ENCODE results near the gene XRCC5. TPM values are rescaled to one million over a fixed set of nuclear protein-coding genes. Genes with fewer than 3 reads are reported as not detected.

XRCC5 gene
- total and polyA plus RNA-seq, 8 donors = 212 to 302 (median 262) TPM

- no peak for ATAC-seq
- DNase-seq = no peak
- peaks cover 0 to 28% of the 10 kb centered on the region in 2 donors for H3K36me3 ChIP-seq
- no peaks in the 10 kb centered on the region for H3K27me3 ChIP-seq
- no peak overlapping the region for H3K4me3 ChIP-seq
- H3K27ac ChIP-seq = no peak overlapping the region
- no peaks in the 10 kb centered on the region for H3K9me3 ChIP-seq
- H3K4me1 ChIP-seq = peaks cover 0 to 19% of the 10 kb centered on the region in 2 donors
- no peak for TF ChIP-seq CTCF (IDR thresholded peaks at IDR 0.05)
- intact Hi-C loops (cut with DNase I) = no loop called here
Observed at GRCh38 chr2:216219861-216220260, 110.7 kb downstream of the XRCC5 start.

DNA sequence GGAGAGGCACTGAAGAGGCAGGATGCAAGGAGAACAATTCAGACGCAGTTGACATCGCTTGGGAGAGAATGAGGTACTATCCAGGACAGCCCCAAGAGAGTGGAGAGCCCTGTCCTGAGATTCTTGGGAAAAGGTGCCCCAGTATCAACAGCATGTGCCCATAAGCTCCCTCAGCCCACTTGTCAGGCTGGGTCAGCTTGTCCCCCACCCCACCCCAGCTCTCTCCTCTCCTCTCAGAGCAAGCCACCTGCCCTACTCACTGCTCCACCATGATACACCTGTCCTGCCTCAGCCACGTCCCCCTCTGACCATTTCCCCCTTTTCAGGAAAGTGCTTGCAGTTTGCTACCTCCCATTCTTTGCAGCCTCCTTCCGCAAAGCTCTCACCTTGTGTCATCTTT, 111.8 kb downstream of the XRCC5 start:
- DNase-seq = no peak
- Histone ChIP-seq H3K4me1 (peaks cover 0 to 15% of the 10 kb centered on the region in 2 donors), H3K27me3 (no peaks in the 10 kb centered on the region), H3K27ac (no peak overlapping the region), H3K9me3 (no peaks in the 10 kb centered on the region), H3K36me3 (peaks cover 0 to 26% of the 10 kb centered on the region in 2 donors), H3K4me3 (no peak overlapping the region)
- intact Hi-C loops (cut with DNase I) = no loop called here
- ATAC-seq = no peak
- TF ChIP-seq CTCF (IDR thresholded peaks at IDR 0.05) = no peak

GRCh38 chr2:216221811-216222210, 112.7 kb downstream of the XRCC5 start:
- TF ChIP-seq CTCF (IDR thresholded peaks at IDR 0.05) = no peak
- no peak for DNase-seq
- ATAC-seq = no peak
- H3K4me1 ChIP-seq = peaks cover 0 to 8% of the 10 kb centered on the region in 2 donors
- no peak overlapping the region for H3K27ac ChIP-seq
- intact Hi-C loops (cut with DNase I) = no loop called here
- no peaks in the 10 kb centered on the region for H3K27me3 ChIP-seq
- H3K4me3 ChIP-seq = no peak overlapping the region
- H3K36me3 ChIP-seq = peaks cover 0 to 23% of the 10 kb centered on the region in 2 donors
- no peaks in the 10 kb centered on the region for H3K9me3 ChIP-seq

GRCh38 chr2:216222650-216223352, 113.7 kb downstream of the XRCC5 start:
- H3K4me1 ChIP-seq = peaks cover 0 to 6% of the 10 kb centered on the region in 2 donors
- intact Hi-C loops (cut with DNase I) = no loop called here
- no peak overlapping the region for H3K27ac ChIP-seq
- TF ChIP-seq CTCF (IDR thresholded peaks at IDR 0.05) = no peak
- peaks cover 0 to 19% of the 10 kb centered on the region in 2 donors for H3K36me3 ChIP-seq
- no peaks in the 10 kb centered on the region for H3K27me3 ChIP-seq
- H3K4me3 ChIP-seq = no peak overlapping the region
- no peaks in the 10 kb centered on the region for H3K9me3 ChIP-seq
- ATAC-seq = no peak
- DNase-seq = no peak

GRCh38 chr2:216224388-216224787, 115.2 kb downstream of the XRCC5 start:
- peaks cover 0 to 12% of the 10 kb centered on the region in 2 donors for H3K36me3 ChIP-seq
- no peak overlapping the region for H3K27ac ChIP-seq
- H3K9me3 ChIP-seq = no peaks in the 10 kb centered on the region
- no peak for ATAC-seq
- H3K4me3 ChIP-seq = no peak overlapping the region
- no peaks in the 10 kb centered on the region for H3K27me3 ChIP-seq
- DNase-seq = no peak
- no peak for TF ChIP-seq CTCF (IDR thresholded peaks at IDR 0.05)
- peaks cover 0 to 6% of the 10 kb centered on the region in 2 donors for H3K4me1 ChIP-seq
- intact Hi-C loops (cut with DNase I) = no loop called here
